ENCODE results near the gene IGF1R. TPM values are rescaled to one million over a fixed set of nuclear protein-coding genes. Genes with fewer than 3 reads are reported as not detected.
"Not testable (repeated sequence)": the region's sequence is repeated elsewhere in the genome, so short reads cannot be mapped to it uniquely, and the experiment has no call there.

The IGF1R gene
- total RNA-seq, 1 experiment from 2014 or later, result 3.8 TPM

DNA sequence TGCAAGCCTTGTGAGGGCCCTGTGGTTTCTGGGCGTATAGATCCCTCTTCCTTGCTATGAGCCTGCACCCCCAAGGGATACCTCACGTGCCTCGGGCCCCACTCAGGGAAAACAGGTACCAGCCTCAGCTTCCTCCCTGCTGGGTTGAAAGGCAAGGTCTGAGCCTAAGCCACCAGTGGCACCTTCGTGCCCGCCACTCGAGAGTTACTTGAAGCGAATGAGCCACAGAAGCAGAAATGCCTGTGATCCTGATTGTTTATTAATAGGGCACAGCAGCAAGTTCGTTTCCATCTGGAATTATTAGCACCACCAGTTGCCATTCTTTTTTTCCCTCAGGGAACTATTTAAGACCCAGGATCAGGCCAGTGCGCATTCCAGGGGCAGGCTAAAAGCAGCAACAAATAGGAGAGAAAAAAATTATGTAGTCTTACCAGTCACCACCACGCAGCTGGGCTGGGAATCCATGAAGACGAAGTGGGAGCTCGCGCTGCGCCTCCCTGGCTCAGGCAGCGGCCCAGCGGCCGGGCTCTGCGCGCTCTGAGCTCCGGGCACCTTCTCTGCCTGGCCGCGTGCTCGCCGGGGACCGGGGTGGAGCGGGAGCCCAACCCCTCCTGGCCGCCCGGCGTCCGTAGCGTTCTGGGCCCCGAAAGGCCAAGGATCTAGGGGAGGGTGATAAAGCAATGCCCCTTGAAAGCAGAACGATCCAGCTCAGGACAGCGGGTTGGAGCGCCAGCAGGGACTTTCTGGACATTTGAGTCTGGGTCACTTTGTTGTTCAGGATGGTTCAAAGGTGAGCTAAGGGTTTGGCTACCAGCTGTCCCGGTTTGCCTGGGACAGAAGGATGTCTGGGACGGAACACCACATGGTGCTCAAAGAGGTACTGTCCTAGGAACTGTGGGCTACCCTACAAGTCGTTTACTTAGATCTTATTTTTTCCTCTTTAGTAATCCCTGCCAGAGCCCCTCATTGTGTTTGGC, 356.9 kb downstream of the IGF1R start:
- ATAC-seq; H3K27me3 ChIP-seq (ENCODE audit: low read length); H3K4me1 ChIP-seq (ENCODE audit: insufficient read depth, low read length); H3K9me2 ChIP-seq (replicated peaks; ENCODE audit: low read length); BruUV-seq (replicated peaks); CTCF ChIA-PET; H3K4me2 ChIP-seq (ENCODE audit: low read length); H3K79me2 ChIP-seq (ENCODE audit: low read length); POLR2A ChIA-PET (ENCODE audit: unreplicated experiment); H3K27ac ChIP-seq (ENCODE audit: low read length); H3F3A ChIP-seq (ENCODE audit: low read length, unreplicated experiment); H3K4me3 ChIP-seq (ENCODE audit: low read length); DNase-seq; intact Hi-C loops (cut with micrococcal nuclease); H3K9ac ChIP-seq (ENCODE audit: low read length); H2AFZ ChIP-seq (ENCODE audit: low read length); H3K9me3 ChIP-seq (ENCODE audit: low read length); H3K36me3 ChIP-seq (ENCODE audit: low read depth, low read length); H4K20me1 ChIP-seq (ENCODE audit: low read length): not testable (repeated sequence)

DNA sequence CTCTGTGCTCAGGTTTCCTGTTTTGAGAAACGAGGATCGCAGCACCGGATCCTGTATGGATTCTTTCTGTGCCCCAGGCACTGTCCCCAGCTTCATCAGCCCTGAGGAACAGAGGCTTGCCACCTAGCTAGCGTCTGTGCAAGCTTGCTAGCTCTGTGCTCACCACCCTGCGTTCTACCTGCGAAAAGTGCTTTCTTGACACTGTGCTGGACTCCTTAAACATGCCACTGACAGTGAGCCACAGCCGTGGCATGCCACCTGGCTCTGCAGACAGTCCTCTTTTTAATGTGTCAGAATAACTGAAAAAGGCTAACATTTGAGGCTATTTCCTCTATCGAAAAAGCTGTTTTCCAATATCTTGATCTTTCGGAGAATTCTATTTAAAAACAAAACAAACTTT, 357.8 kb downstream of the IGF1R start:
- no peaks in the 10 kb centered on the region for H3K79me2 ChIP-seq (ENCODE audit: low read length)
- ChIA-PET POLR2A (ENCODE audit: unreplicated experiment) (no interaction called here), CTCF (no interaction called here)
- H3K9ac ChIP-seq (ENCODE audit: low read length), result no peak overlapping the region
- ATAC-seq (no peak), DNase-seq (no peak)
- H3K4me1 ChIP-seq (ENCODE audit: insufficient read depth, low read length), result no peaks in the 10 kb centered on the region
- no peaks in the 10 kb centered on the region for H3K27me3 ChIP-seq (ENCODE audit: low read length)
- H3F3A ChIP-seq (ENCODE audit: low read length, unreplicated experiment), result no peaks in the 10 kb centered on the region
- H4K20me1 ChIP-seq (ENCODE audit: low read length), result no peaks in the 10 kb centered on the region
- H3K4me3 ChIP-seq (ENCODE audit: low read length), result no peak overlapping the region
- no peak overlapping the region for H3K27ac ChIP-seq (ENCODE audit: low read length)
- no peaks in the 10 kb centered on the region for H3K9me2 ChIP-seq (replicated peaks; ENCODE audit: low read length)
- no peaks in the 10 kb centered on the region for H3K36me3 ChIP-seq (ENCODE audit: low read depth, low read length)
- H3K9me3 ChIP-seq (ENCODE audit: low read length), result no peaks in the 10 kb centered on the region
- H3K4me2 ChIP-seq (ENCODE audit: low read length), result no peak overlapping the region
- TF ChIP-seq EZH2phosphoT487 (IDR thresholded peaks at IDR 0.05; ENCODE audit: borderline replicate concordance, low read length) (no peak), EZH2 (IDR thresholded peaks at IDR 0.05; ENCODE audit: low read length, unreplicated experiment) (no peak)
- TF ChIP-seq, protein P1, sequence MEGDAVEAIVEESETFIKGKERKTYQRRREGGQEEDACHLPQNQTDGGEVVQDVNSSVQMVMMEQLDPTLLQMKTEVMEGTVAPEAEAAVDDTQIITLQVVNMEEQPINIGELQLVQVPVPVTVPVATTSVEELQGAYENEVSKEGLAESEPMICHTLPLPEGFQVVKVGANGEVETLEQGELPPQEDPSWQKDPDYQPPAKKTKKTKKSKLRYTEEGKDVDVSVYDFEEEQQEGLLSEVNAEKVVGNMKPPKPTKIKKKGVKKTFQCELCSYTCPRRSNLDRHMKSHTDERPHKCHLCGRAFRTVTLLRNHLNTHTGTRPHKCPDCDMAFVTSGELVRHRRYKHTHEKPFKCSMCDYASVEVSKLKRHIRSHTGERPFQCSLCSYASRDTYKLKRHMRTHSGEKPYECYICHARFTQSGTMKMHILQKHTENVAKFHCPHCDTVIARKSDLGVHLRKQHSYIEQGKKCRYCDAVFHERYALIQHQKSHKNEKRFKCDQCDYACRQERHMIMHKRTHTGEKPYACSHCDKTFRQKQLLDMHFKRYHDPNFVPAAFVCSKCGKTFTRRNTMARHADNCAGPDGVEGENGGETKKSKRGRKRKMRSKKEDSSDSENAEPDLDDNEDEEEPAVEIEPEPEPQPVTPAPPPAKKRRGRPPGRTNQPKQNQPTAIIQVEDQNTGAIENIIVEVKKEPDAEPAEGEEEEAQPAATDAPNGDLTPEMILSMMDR (conservative IDR thresholded peaks at IDR 0.05; ENCODE audit: low read depth, low read length), result no peak
- BruUV-seq (replicated peaks), result no TSS peak
- intact Hi-C loops (cut with micrococcal nuclease), result no loop called here
- no peak overlapping the region for H2AFZ ChIP-seq (ENCODE audit: low read length)

DNA sequence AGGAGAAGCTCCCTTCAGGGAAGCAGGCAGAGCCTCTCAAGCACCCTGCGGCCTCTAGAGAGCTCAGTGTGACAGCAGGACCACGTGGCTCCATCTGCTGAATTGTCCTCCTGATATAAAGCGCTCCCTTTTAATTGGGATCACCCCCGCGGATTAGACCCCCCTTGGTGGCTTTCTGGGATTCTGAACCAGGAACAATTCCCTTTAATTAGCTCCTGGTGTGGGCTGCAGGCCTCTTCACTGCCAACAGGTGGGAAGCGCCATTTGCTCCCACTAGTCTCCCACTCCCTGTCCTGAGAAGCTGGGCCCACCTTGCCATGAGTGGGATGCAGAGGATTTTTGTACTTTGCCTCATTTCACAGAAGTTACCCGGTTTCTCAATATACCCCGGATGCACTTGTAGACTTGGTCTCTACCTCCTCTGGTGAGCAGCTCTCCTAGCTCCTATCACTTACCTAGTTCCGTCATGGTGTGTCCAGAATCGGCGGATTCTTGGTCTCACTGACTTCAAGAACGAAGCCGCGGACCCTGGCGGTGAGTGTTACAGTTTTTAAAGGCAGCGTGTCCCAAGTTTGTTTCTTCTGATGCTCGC, 358.7 kb downstream of the IGF1R start:
- H3F3A ChIP-seq (ENCODE audit: low read length, unreplicated experiment), result no peaks in the 10 kb centered on the region
- intact Hi-C loops (cut with micrococcal nuclease), result no loop called here
- BruUV-seq (replicated peaks), result no TSS peak
- H4K20me1 ChIP-seq (ENCODE audit: low read length), result no peaks in the 10 kb centered on the region
- no peaks in the 10 kb centered on the region for H3K27me3 ChIP-seq (ENCODE audit: low read length)
- H3K4me2 ChIP-seq (ENCODE audit: low read length), result no peak overlapping the region
- no peak overlapping the region for H3K9ac ChIP-seq (ENCODE audit: low read length)
- POLR2A ChIA-PET (ENCODE audit: unreplicated experiment), result no interaction called here
- no peaks in the 10 kb centered on the region for H3K4me1 ChIP-seq (ENCODE audit: insufficient read depth, low read length)
- H3K36me3 ChIP-seq (ENCODE audit: low read depth, low read length), result no peaks in the 10 kb centered on the region
- H2AFZ ChIP-seq (ENCODE audit: low read length), result no peak overlapping the region
- no peak overlapping the region for H3K27ac ChIP-seq (ENCODE audit: low read length)
- CTCF ChIA-PET, result no interaction called here
- no peak for ATAC-seq
- H3K4me3 ChIP-seq (ENCODE audit: low read length), result no peak overlapping the region
- no peaks in the 10 kb centered on the region for H3K9me2 ChIP-seq (replicated peaks; ENCODE audit: low read length)
- TF ChIP-seq, protein P1 (conservative IDR thresholded peaks at IDR 0.05; ENCODE audit: low read depth, low read length), result no peak
- no peak for TF ChIP-seq EZH2 (IDR thresholded peaks at IDR 0.05; ENCODE audit: low read length, unreplicated experiment)
- no peak for TF ChIP-seq EZH2phosphoT487 (IDR thresholded peaks at IDR 0.05; ENCODE audit: borderline replicate concordance, low read length)
- H3K79me2 ChIP-seq (ENCODE audit: low read length), result no peaks in the 10 kb centered on the region
- no peaks in the 10 kb centered on the region for H3K9me3 ChIP-seq (ENCODE audit: low read length)
- DNase-seq, result no peak
